ENCODE measurements around the gene CARD18. TPM values are rescaled to one million over a fixed set of nuclear protein-coding genes. Genes with fewer than 3 reads are reported as not detected.
"Not testable (repeated sequence)": the region's sequence is repeated elsewhere in the genome, so short reads cannot be mapped to it uniquely, and the experiment has no call there.

CARD18 gene
- total RNA-seq, 2 donors from 2014 or later = not detected

GRCh38 chr11:105142167-105142566 is 2.6 kb upstream of the CARD18 start:
- intact Hi-C loops (cut with DNase I) = no loop called here
- DNase-seq (ENCODE audit: low spot score) = no peak

- no peak for DNase-seq (ENCODE audit: low spot score)
- intact Hi-C loops (cut with DNase I) = no loop called here
Observed at GRCh38 chr11:105137286-105137685, 2.3 kb downstream of the CARD18 start.

- intact Hi-C loops (cut with DNase I) = no loop called here
- DNase-seq (ENCODE audit: low spot score) = no peak
Observed at GRCh38 chr11:105135883-105136282, 3.7 kb downstream of the CARD18 start.

- intact Hi-C loops (cut with DNase I) = no loop called here
- DNase-seq (ENCODE audit: low spot score) = no peak
Observed at GRCh38 chr11:105132716-105133511, 6.7 kb downstream of the CARD18 start.

GRCh38 chr11:105130189-105130813 is 9.3 kb downstream of the CARD18 start:
- no peak for DNase-seq (ENCODE audit: low spot score)
- intact Hi-C loops (cut with DNase I) = no loop called here

GRCh38 chr11:105124756-105125155 is 14.8 kb downstream of the CARD18 start:
- no peak for DNase-seq (ENCODE audit: low spot score)
- intact Hi-C loops (cut with DNase I) = no loop called here

- DNase-seq (ENCODE audit: low spot score) = no peak
- intact Hi-C loops (cut with DNase I) = no loop called here
Observed at GRCh38 chr11:105111145-105111944, 28.2 kb downstream of the CARD18 start.

- intact Hi-C loops (cut with DNase I) = no loop called here
- DNase-seq (ENCODE audit: low spot score) = no peak
Observed at GRCh38 chr11:105110688-105111030, 28.9 kb downstream of the CARD18 start.

- intact Hi-C loops (cut with DNase I) = no loop called here
- DNase-seq (ENCODE audit: low spot score) = no peak
Observed at GRCh38 chr11:105109855-105110687, 29.5 kb downstream of the CARD18 start.

- no peak for DNase-seq (ENCODE audit: low spot score)
- intact Hi-C loops (cut with DNase I) = no loop called here
Observed at GRCh38 chr11:105109321-105109720, 30.2 kb downstream of the CARD18 start.

- no peak for DNase-seq (ENCODE audit: low spot score)
- intact Hi-C loops (cut with DNase I) = no loop called here
Observed at GRCh38 chr11:105108247-105108646, 31.3 kb downstream of the CARD18 start.

- intact Hi-C loops (cut with DNase I) = not testable (repeated sequence)
Observed at GRCh38 chr11:105107226-105107825, 32.2 kb downstream of the CARD18 start.

GRCh38 chr11:105106140-105106539 is 33.4 kb downstream of the CARD18 start:
- intact Hi-C loops (cut with DNase I) = no loop called here
- DNase-seq (ENCODE audit: low spot score) = no peak

More at GRCh38 chr11:105107226-105107825, 32.2 kb downstream of the CARD18 start:
- DNase-seq (ENCODE audit: low spot score) = not testable (repeated sequence)

- DNase-seq (ENCODE audit: low spot score) = no peak
- intact Hi-C loops (cut with DNase I) = no loop called here
Observed at GRCh38 chr11:105104292-105104691, 35.3 kb downstream of the CARD18 start.

GRCh38 chr11:105103336-105103735 is 36.2 kb downstream of the CARD18 start:
- intact Hi-C loops (cut with DNase I) = no loop called here
- DNase-seq (ENCODE audit: low spot score) = no peak

- DNase-seq (ENCODE audit: low spot score); intact Hi-C loops (cut with DNase I): not testable (repeated sequence)
Observed at GRCh38 chr11:105102079-105102581, 37.4 kb downstream of the CARD18 start.

- no peak for DNase-seq (ENCODE audit: low spot score)
- intact Hi-C loops (cut with DNase I) = no loop called here
Observed at GRCh38 chr11:105100981-105101630, 38.5 kb downstream of the CARD18 start.

- no peak for DNase-seq (ENCODE audit: low spot score)
- intact Hi-C loops (cut with DNase I) = no loop called here
Observed at GRCh38 chr11:105100206-105100605, 39.4 kb downstream of the CARD18 start.
